ENCODE data around the gene OTOP3.

The OTOP3 gene

GRCh38 chr17:74919440-74920305, 16.0 kb upstream of the OTOP3 start:
- no peak overlapping the region for H3K27ac ChIP-seq (ENCODE audit: low read length)
- no peaks in the 10 kb centered on the region for H3K9me3 ChIP-seq (ENCODE audit: control insufficient read depth in 2 of 2, low read length in 2 of 2)
- peaks cover 18% of the 10 kb centered on the region for H3K4me1 ChIP-seq (ENCODE audit: control insufficient read depth, insufficient read depth, low read length)
- no peaks in the 10 kb centered on the region for H3K36me3 ChIP-seq (ENCODE audit: control insufficient read depth in 2 of 2, insufficient read depth in 2 of 2, low read length in 2 of 2)
- peaks cover 38 to 39% of the 10 kb centered on the region in 2 donors for H3K27me3 ChIP-seq (ENCODE audit: control insufficient read depth in 1 of 2, insufficient read depth in 2 of 2, low read length in 2 of 2)
- no peak overlapping the region for H3K9ac ChIP-seq (ENCODE audit: low read length in 2 of 2)
- no peak overlapping the region for H3K4me3 ChIP-seq (ENCODE audit: low read length in 2 of 2)

GRCh38 chr17:74920306-74920620, 15.4 kb upstream of the OTOP3 start:
- Histone ChIP-seq H3K9ac (ENCODE audit: low read length in 2 of 2) (no peak overlapping the region), H3K4me1 (ENCODE audit: control insufficient read depth, insufficient read depth, low read length) (peaks cover 21% of the 10 kb centered on the region), H3K4me3 (ENCODE audit: low read length in 2 of 2) (no peak overlapping the region)

GRCh38 chr17:74920642-74921025, 15.1 kb upstream of the OTOP3 start:
- Histone ChIP-seq H3K9me3 (ENCODE audit: control insufficient read depth in 2 of 2, low read length in 2 of 2) (no peaks in the 10 kb centered on the region), H3K27ac (ENCODE audit: low read length) (no peak overlapping the region), H3K9ac (ENCODE audit: low read length in 2 of 2) (no peak overlapping the region), H3K27me3 (ENCODE audit: control insufficient read depth in 1 of 2, insufficient read depth in 2 of 2, low read length in 2 of 2) (peaks cover 48% of the 10 kb centered on the region in 2 donors), H3K4me3 (ENCODE audit: low read length in 2 of 2) (no peak overlapping the region), H3K4me1 (ENCODE audit: control insufficient read depth, insufficient read depth, low read length) (peaks cover 21% of the 10 kb centered on the region), H3K36me3 (ENCODE audit: control insufficient read depth in 2 of 2, insufficient read depth in 2 of 2, low read length in 2 of 2) (no peaks in the 10 kb centered on the region)

More at GRCh38 chr17:74920306-74920620, 15.4 kb upstream of the OTOP3 start:
- H3K36me3 ChIP-seq (ENCODE audit: control insufficient read depth in 2 of 2, insufficient read depth in 2 of 2, low read length in 2 of 2) = no peaks in the 10 kb centered on the region
- H3K27me3 ChIP-seq (ENCODE audit: control insufficient read depth in 1 of 2, insufficient read depth in 2 of 2, low read length in 2 of 2) = peaks cover 44% of the 10 kb centered on the region in 2 donors
- H3K27ac ChIP-seq (ENCODE audit: low read length) = no peak overlapping the region
- H3K9me3 ChIP-seq (ENCODE audit: control insufficient read depth in 2 of 2, low read length in 2 of 2) = no peaks in the 10 kb centered on the region

GRCh38 chr17:74921026-74921681, 14.5 kb upstream of the OTOP3 start:
- no peak overlapping the region for H3K27ac ChIP-seq (ENCODE audit: low read length)
- peaks cover 21% of the 10 kb centered on the region for H3K4me1 ChIP-seq (ENCODE audit: control insufficient read depth, insufficient read depth, low read length)
- no peak overlapping the region for H3K9ac ChIP-seq (ENCODE audit: low read length in 2 of 2)
- H3K27me3 ChIP-seq (ENCODE audit: control insufficient read depth in 1 of 2, insufficient read depth in 2 of 2, low read length in 2 of 2) = peaks cover 52 to 53% of the 10 kb centered on the region in 2 donors
- H3K9me3 ChIP-seq (ENCODE audit: control insufficient read depth in 2 of 2, low read length in 2 of 2) = no peaks in the 10 kb centered on the region
- H3K36me3 ChIP-seq (ENCODE audit: control insufficient read depth in 2 of 2, insufficient read depth in 2 of 2, low read length in 2 of 2) = no peaks in the 10 kb centered on the region
- H3K4me3 ChIP-seq (ENCODE audit: low read length in 2 of 2) = no peak overlapping the region

- peaks cover 21% of the 10 kb centered on the region for H3K4me1 ChIP-seq (ENCODE audit: control insufficient read depth, insufficient read depth, low read length)
- H3K9ac ChIP-seq (ENCODE audit: low read length in 2 of 2) = no peak overlapping the region
- H3K27me3 ChIP-seq (ENCODE audit: control insufficient read depth in 1 of 2, insufficient read depth in 2 of 2, low read length in 2 of 2) = peaks cover 49 to 56% of the 10 kb centered on the region in 2 donors
- no peaks in the 10 kb centered on the region for H3K9me3 ChIP-seq (ENCODE audit: control insufficient read depth in 2 of 2, low read length in 2 of 2)
- no peak overlapping the region for H3K27ac ChIP-seq (ENCODE audit: low read length)
- H3K36me3 ChIP-seq (ENCODE audit: control insufficient read depth in 2 of 2, insufficient read depth in 2 of 2, low read length in 2 of 2) = no peaks in the 10 kb centered on the region
- no peak overlapping the region for H3K4me3 ChIP-seq (ENCODE audit: low read length in 2 of 2)
Observed at GRCh38 chr17:74921769-74922168, 13.9 kb upstream of the OTOP3 start.

GRCh38 chr17:74922172-74922571, 13.5 kb upstream of the OTOP3 start:
- H3K27me3 ChIP-seq (ENCODE audit: control insufficient read depth in 1 of 2, insufficient read depth in 2 of 2, low read length in 2 of 2) = peaks cover 50 to 59% of the 10 kb centered on the region in 2 donors
- no peaks in the 10 kb centered on the region for H3K36me3 ChIP-seq (ENCODE audit: control insufficient read depth in 2 of 2, insufficient read depth in 2 of 2, low read length in 2 of 2)
- no peak overlapping the region for H3K4me3 ChIP-seq (ENCODE audit: low read length in 2 of 2)
- H3K4me1 ChIP-seq (ENCODE audit: control insufficient read depth, insufficient read depth, low read length) = peaks cover 21% of the 10 kb centered on the region
- no peak overlapping the region for H3K9ac ChIP-seq (ENCODE audit: low read length in 2 of 2)
- H3K9me3 ChIP-seq (ENCODE audit: control insufficient read depth in 2 of 2, low read length in 2 of 2) = no peaks in the 10 kb centered on the region
- no peak overlapping the region for H3K27ac ChIP-seq (ENCODE audit: low read length)

GRCh38 chr17:74922694-74923537, 12.8 kb upstream of the OTOP3 start, which contains the start of gene USH1G:
Gene USH1G, minus strand, starts transcription at chr17:74923255. Its CDS starts 182 bp downstream, at chr17:74923073.
- H3K36me3 ChIP-seq (ENCODE audit: control insufficient read depth in 2 of 2, insufficient read depth in 2 of 2, low read length in 2 of 2) = no peaks in the 10 kb centered on the region
- H3K4me1 ChIP-seq (ENCODE audit: control insufficient read depth, insufficient read depth, low read length) = peaks cover 21% of the 10 kb centered on the region
- peak within 1 kb of the TSS in 1 of 2 donors; percentile 47 for H3K4me3 ChIP-seq (ENCODE audit: low read length in 2 of 2)
- H3K27me3 ChIP-seq (ENCODE audit: control insufficient read depth in 1 of 2, insufficient read depth in 2 of 2, low read length in 2 of 2) = peaks cover 55 to 62% of the 10 kb centered on the region in 2 donors
- H3K9me3 ChIP-seq (ENCODE audit: control insufficient read depth in 2 of 2, low read length in 2 of 2) = no peaks in the 10 kb centered on the region
- no peak within 1 kb of the TSS for H3K9ac ChIP-seq (ENCODE audit: low read length in 2 of 2)
- H3K27ac ChIP-seq (ENCODE audit: low read length) = no peak within 1 kb of the TSS

GRCh38 chr17:74923538-74924249, 12.0 kb upstream of the OTOP3 start:
- Histone ChIP-seq H3K4me1 (ENCODE audit: control insufficient read depth, insufficient read depth, low read length) (peaks cover 21% of the 10 kb centered on the region), H3K4me3 (ENCODE audit: low read length in 2 of 2) (peak overlapping the region in 1 of 2 donors; percentile 47), H3K27ac (ENCODE audit: low read length) (no peak overlapping the region), H3K27me3 (ENCODE audit: control insufficient read depth in 1 of 2, insufficient read depth in 2 of 2, low read length in 2 of 2) (peaks cover 53 to 60% of the 10 kb centered on the region in 2 donors), H3K9ac (ENCODE audit: low read length in 2 of 2) (no peak overlapping the region), H3K36me3 (ENCODE audit: control insufficient read depth in 2 of 2, insufficient read depth in 2 of 2, low read length in 2 of 2) (no peaks in the 10 kb centered on the region), H3K9me3 (ENCODE audit: control insufficient read depth in 2 of 2, low read length in 2 of 2) (no peaks in the 10 kb centered on the region)

GRCh38 chr17:74924250-74924948, 11.3 kb upstream of the OTOP3 start, which contains the start of gene OTOP2:
Gene OTOP2, plus strand, starts transcription at chr17:74924273. Its CDS starts 360 bp downstream, at chr17:74924633.
- Histone ChIP-seq H3K36me3 (ENCODE audit: control insufficient read depth in 2 of 2, insufficient read depth in 2 of 2, low read length in 2 of 2) (no peaks in the 10 kb centered on the region), H3K9ac (ENCODE audit: low read length in 2 of 2) (no peak within 1 kb of the TSS), H3K27me3 (ENCODE audit: control insufficient read depth in 1 of 2, insufficient read depth in 2 of 2, low read length in 2 of 2) (peaks cover 51 to 57% of the 10 kb centered on the region in 2 donors), H3K27ac (ENCODE audit: low read length) (no peak within 1 kb of the TSS), H3K4me1 (ENCODE audit: control insufficient read depth, insufficient read depth, low read length) (peaks cover 21% of the 10 kb centered on the region), H3K9me3 (ENCODE audit: control insufficient read depth in 2 of 2, low read length in 2 of 2) (no peaks in the 10 kb centered on the region), H3K4me3 (ENCODE audit: low read length in 2 of 2) (peak within 1 kb of the TSS in 1 of 2 donors; percentile 47)
